H1 (cell line): ENCODE measurements around the gene RNFT2. TPM values are rescaled to one million over a fixed set of nuclear protein-coding genes. Genes with fewer than 3 reads are reported as not detected.

Experiments
- CTCF ChIA-PET: fragments of 300-600 bp; sonication (Branson Sonifier 250); formaldehyde crosslinking; loops from one replicate; lab custom pipeline; 2021; ENCODE audit not compliant: partially characterized antibody; lab: Charles Lee
- POLR2A ChIA-PET: fragments of 300-600 bp; sonication (Branson Sonifier 250); formaldehyde crosslinking; loops from one replicate; lab custom pipeline; 2021; ENCODE audit warnings: inconsistent platforms; ENCODE audit not compliant: partially characterized antibody; lab: Charles Lee
- DNase-seq, 2 experiments: peaks; one replicate each; pipeline versions ENCODE4 v3.0.0 to v3.0.0-alpha.2; 2010 to 2022; ENCODE audit warnings: low spot score in 2 of 2, low read depth in 1 of 2, mixed read lengths in 1 of 2
- FAIRE-seq: peaks from 2 replicates; lab custom pipeline; 2011; peaks lifted over from hg19 to GRCh38; lab: Jason Lieb, UNC
- H2AFZ ChIP-seq: 2 replicates; pipeline ENCODE4 v1.8.1; 2012; ENCODE audit warnings: low read length, inconsistent platforms
- H2AK5ac ChIP-seq: 2 replicates; pipeline ENCODE4 v1.6.1; 2013; ENCODE audit warnings: low read depth, low read length
- H2BK120ac ChIP-seq: replicated peaks from 2 replicates; pipeline ENCODE3; 2013; ENCODE audit warnings: low read depth, low read length, inconsistent platforms
- H2BK12ac ChIP-seq: 2 replicates; pipeline ENCODE4 v1.6.1; 2013; ENCODE audit warnings: low read depth, low read length
- H2BK15ac ChIP-seq: 2 replicates; pipeline ENCODE4 v1.6.1; 2013; ENCODE audit warnings: low read length
- H2BK20ac ChIP-seq: 2 replicates; pipeline ENCODE4 v1.6.1; 2013; ENCODE audit warnings: low read length
- H2BK5ac ChIP-seq: 2 replicates; pipeline ENCODE4 v1.6.1; 2013; ENCODE audit warnings: low read depth, low read length
- H3K14ac ChIP-seq: 2 replicates; pipeline ENCODE4 v1.6.1; 2013; ENCODE audit warnings: inconsistent platforms; ENCODE audit not compliant: insufficient read length
- H3K18ac ChIP-seq: 2 replicates; pipeline ENCODE4 v1.6.1; 2013; ENCODE audit warnings: low read length; ENCODE audit errors: extremely low read depth
- H3K23ac ChIP-seq: 2 replicates; pipeline ENCODE4 v1.6.1; 2013; ENCODE audit warnings: inconsistent platforms; ENCODE audit not compliant: insufficient read length
- H3K23me2 ChIP-seq: 2 replicates; pipeline ENCODE4 v1.6.1; 2013; ENCODE audit warnings: low read depth, low read length
- H3K27ac ChIP-seq: 2 replicates; pipeline ENCODE4 v1.6.1; 2011; ENCODE audit warnings: low read depth, low read length, inconsistent platforms
- H3K27me3 ChIP-seq, 4 experiments: replicated peaks in 1 of 4; 1 replicate in 1 of 4; 2 replicates in 3 of 4; pipeline versions ENCODE4 v1.6.1 to v1.8.1; 2011 to 2013; ENCODE audit warnings: low read length in 3 of 4, mild to moderate bottlenecking in 3 of 4, inconsistent platforms in 2 of 4, mixed read lengths in 2 of 4, moderate library complexity in 1 of 4; ENCODE audit not compliant: control insufficient read depth in 3 of 4, insufficient read depth in 3 of 4; ENCODE audit errors: extremely low read depth in 1 of 4
- H3K36me3 ChIP-seq, 4 experiments: 2 replicates each; pipeline versions ENCODE4 v1.6.1 to v1.8.1; 2011 to 2013; ENCODE audit warnings: mild to moderate bottlenecking in 4 of 4, low read length in 3 of 4, moderate library complexity in 2 of 4, control low read depth in 1 of 4, inconsistent platforms in 1 of 4; ENCODE audit not compliant: insufficient read depth in 4 of 4, control insufficient read depth in 2 of 4
- H3K4ac ChIP-seq: replicated peaks from 2 replicates; pipeline ENCODE3; 2013; ENCODE audit warnings: low read length, low read depth, mixed read lengths, inconsistent platforms; ENCODE audit not compliant: insufficient read length
- H3K4me1 ChIP-seq, 4 experiments: replicated peaks in 1 of 4; 1 replicate in 1 of 4; 2 replicates in 3 of 4; pipeline versions ENCODE4 v1.6.1 to v1.8.1; 2011 to 2013; ENCODE audit warnings: low read length in 3 of 4, inconsistent platforms in 2 of 4, mixed read lengths in 1 of 4; ENCODE audit not compliant: insufficient read depth in 4 of 4, control insufficient read depth in 3 of 4
- H3K4me2 ChIP-seq, 2 experiments: 2 replicates each; pipeline versions ENCODE4 v1.6.1 to v1.8.1; 2011 to 2013; ENCODE audit warnings: low read depth in 2 of 2, low read length in 2 of 2, control low read depth in 1 of 2, inconsistent platforms in 1 of 2, mild to moderate bottlenecking in 1 of 2; ENCODE audit not compliant: insufficient read depth in 1 of 2
- H3K4me3 ChIP-seq, 4 experiments: fragments of 200-600, 300-600 bp in 1 of 4; sonication (generic), shearing (Covaris generic), sonication (Bioruptor Twin) in 1 of 4; 2 replicates each; pipeline versions ENCODE4 v1.5.1 to v1.8.1; 2011 to 2016; ENCODE audit warnings: low read length in 4 of 4, low read depth in 3 of 4, control low read depth in 2 of 4, inconsistent platforms in 2 of 4, mild to moderate bottlenecking in 2 of 4, mixed read lengths in 1 of 4, moderate library complexity in 1 of 4; ENCODE audit not compliant: insufficient read depth in 2 of 4; ENCODE audit errors: extremely low read depth in 1 of 4
- H3K56ac ChIP-seq: replicated peaks from 2 replicates; pipeline ENCODE3; 2013; ENCODE audit warnings: low read depth, mild to moderate bottlenecking, mixed read lengths, low read length, inconsistent platforms; ENCODE audit not compliant: insufficient read length
- H3K79me1 ChIP-seq: 2 replicates; pipeline ENCODE4 v1.6.1; 2013; ENCODE audit warnings: low read depth, low read length, control low read depth
- H3K79me2 ChIP-seq, 2 experiments: 2 replicates each; pipeline versions ENCODE4 v1.6.1 to v1.8.1; 2012 to 2013; ENCODE audit warnings: low read length in 2 of 2, mild to moderate bottlenecking in 2 of 2, inconsistent platforms in 1 of 2; ENCODE audit not compliant: insufficient read depth in 2 of 2, control insufficient read depth in 1 of 2
- H3K9ac ChIP-seq, 4 experiments: replicated peaks in 1 of 4; 1 replicate in 1 of 4; 2 replicates in 3 of 4; pipeline versions ENCODE4 v1.6.1 to v1.8.1; 2011 to 2013; ENCODE audit warnings: low read depth in 3 of 4, low read length in 3 of 4, control low read depth in 2 of 4, mild to moderate bottlenecking in 2 of 4, moderate library complexity in 2 of 4, inconsistent platforms in 1 of 4; ENCODE audit errors: extremely low read depth in 1 of 4
- H3K9me3 ChIP-seq, 2 experiments: 2 replicates each; pipeline versions ENCODE4 v1.6.1 to v1.8.1; 2012 to 2013; ENCODE audit warnings: mild to moderate bottlenecking in 2 of 2, moderate library complexity in 2 of 2, control low read depth in 1 of 2, inconsistent platforms in 1 of 2, low read depth in 1 of 2, low read length in 1 of 2, mixed read lengths in 1 of 2; ENCODE audit not compliant: insufficient read depth in 2 of 2
- H4K20me1 ChIP-seq, 2 experiments: replicated peaks in 1 of 2; 2 replicates each; pipeline versions ENCODE3 to v1.8.1; 2011 to 2013; ENCODE audit warnings: inconsistent platforms in 2 of 2, low read length in 2 of 2, mild to moderate bottlenecking in 1 of 2; ENCODE audit not compliant: insufficient read depth in 2 of 2, control insufficient read depth in 1 of 2
- H4K5ac ChIP-seq: 2 replicates; pipeline ENCODE4 v1.6.1; 2013; ENCODE audit warnings: low read length, low read depth, mixed read lengths, inconsistent platforms; ENCODE audit not compliant: insufficient read length
- H4K8ac ChIP-seq: 2 replicates; pipeline ENCODE4 v1.8.0; 2013; ENCODE audit warnings: mild to moderate bottlenecking, moderate library complexity, low read length, inconsistent platforms; ENCODE audit not compliant: insufficient read depth; ENCODE audit errors: extremely low read depth
- H4K91ac ChIP-seq: replicated peaks from 2 replicates; pipeline ENCODE3; 2013; ENCODE audit warnings: low read length, mixed read lengths, inconsistent platforms; ENCODE audit not compliant: insufficient read length
- CBX5 ChIP-seq: fragments of 300-800, 300-1000 bp; sonication (generic); IDR thresholded peaks from 2 replicates; pipeline ENCODE4 v1.7.1; 2016; ENCODE audit warnings: antibody characterized with exemption, low read length, low read depth
- EP300 ChIP-seq, 2 experiments: IDR thresholded peaks; 1 replicate in 1 of 2; 2 replicates in 1 of 2; pipeline ENCODE4 v1.6.1; 2011 to 2012; ENCODE audit warnings: low read depth in 2 of 2, low read length in 2 of 2, mild to moderate bottlenecking in 2 of 2, borderline replicate concordance in 1 of 2, inconsistent platforms in 1 of 2, moderate library complexity in 1 of 2
- KDM4A ChIP-seq: IDR thresholded peaks from one replicate; pipeline ENCODE4 v1.7.1; 2012; ENCODE audit warnings: low read depth, mild to moderate bottlenecking, moderate library complexity, low read length, inconsistent platforms; ENCODE audit not compliant: severe bottlenecking
- PHF8 ChIP-seq: fragments of 200-600 bp; sonication (generic); conservative IDR thresholded peaks from 2 replicates; pipeline ENCODE4 v1.7.1; 2012; ENCODE audit warnings: low read depth, mild to moderate bottlenecking, inconsistent platforms, low read length, moderate library complexity
- POLR2AphosphoS5 ChIP-seq: IDR thresholded peaks from 2 replicates; pipeline ENCODE4 v1.6.1; 2011; ENCODE audit warnings: low read depth, low read length
- SIN3A ChIP-seq, 2 experiments: IDR thresholded peaks in 1 of 2; conservative IDR thresholded peaks in 1 of 2; 2 replicates each; pipeline ENCODE4 v1.6.1; 2011 to 2012; ENCODE audit warnings: low read length in 2 of 2, improper control_type of control experiment in 1 of 2, low read depth in 1 of 2, mild to moderate bottlenecking in 1 of 2
- SRF ChIP-seq: IDR thresholded peaks from 2 replicates; pipeline ENCODE4 v1.6.1; 2011; ENCODE audit warnings: mild to moderate bottlenecking, low read depth, low read length, moderate library complexity
- TAF1 ChIP-seq: IDR thresholded peaks from 2 replicates; pipeline ENCODE4 v1.6.1; 2011; ENCODE audit warnings: mild to moderate bottlenecking, low read depth, low read length
- TAF7 ChIP-seq: optimal IDR thresholded peaks from 2 replicates; pipeline ENCODE3; 2011; ENCODE audit warnings: low read depth, mild to moderate bottlenecking, inconsistent platforms, low read length, moderate library complexity, borderline replicate concordance
- TBP ChIP-seq: IDR thresholded peaks from 2 replicates; pipeline ENCODE4 v1.6.1; 2011; ENCODE audit warnings: low read depth, low read length, improper control_type of control experiment
- YY1 ChIP-seq: IDR thresholded peaks from 2 replicates; pipeline ENCODE4 v1.6.1; 2011; ENCODE audit warnings: low read depth, mild to moderate bottlenecking, low read length
- WGBS, 2 experiments: shearing (Covaris generic) in 1 of 2; methylation state at CpG; one replicate each; pipeline versions ENCODE4 v1.1.6 to v1.1.7; 2013 to 2015; ENCODE audit warnings: low lambda C conversion rate in 2 of 2, mixed read lengths in 2 of 2, inconsistent platforms in 1 of 2, low coverage in 1 of 2, missing lambda C conversion rate in 1 of 2; ENCODE audit not compliant: insufficient replicate concordance in 2 of 2, insufficient coverage in 1 of 2, insufficient read length in 1 of 2; ENCODE audit errors: extremely low coverage in 1 of 2, missing lambda C conversion rate in 1 of 2; 5-methylcytosine and 5-hydroxymethylcytosine counted together
- polyA plus RNA-seq, 7 experiments: library from polyadenylated mRNA; depleted of rRNA in 3 of 7; stranded (reverse) in 5 of 7; unstranded in 2 of 7; fragments of >200 nt in 5 of 7; fragments of 200-250 nt in 2 of 7; gene quantifications; 1 replicate in 5 of 7; 2 replicates in 1 of 7; 4 replicates in 1 of 7; pipeline versions ENCODE4 v1.2.1 to v1.2.3, GENCODE V29; 2011 to 2013; ENCODE audit warnings: missing spikeins in 2 of 7, mixed read lengths in 2 of 7
- total RNA-seq: library from RNA; stranded (reverse); fragmentation: NEBNext Ultra II Directional; extraction: Animal tissue kit (Norgen Biotek cat#: 25700); gene quantifications from 2 replicates; pipeline ENCODE4 v1.2.1, GENCODE V29; 2021

RNFT2 gene
- total and polyA plus RNA-seq, 2 of the 8 experiments (the other 6 are each of a cell fraction or from before 2014, with no cell fraction given): 14.2 to 33.1 TPM

GRCh38 chr12:116794725-116795124 lies 56.6 kb downstream of the RNFT2 start:
- no peak overlapping the region for H2AK5ac ChIP-seq
- POLR2A ChIA-PET: interaction anchor here (1.3 kb wide), 1 partner anchor 17 kb away, joined by 3 read pairs; no protein-coding TSS in a partner anchor
- H3K56ac ChIP-seq: no peak overlapping the region
- DNase-seq (no peak), FAIRE-seq (no peak)
- no peak overlapping the region for H4K91ac ChIP-seq
- peaks cover 2% of the 10 kb centered on the region in 2 experiments for H4K20me1 ChIP-seq
- no peak overlapping the region for H3K4me2 ChIP-seq
- no peaks in the 10 kb centered on the region for H3K79me1 ChIP-seq
- H3K79me2 ChIP-seq: no peaks in the 10 kb centered on the region
- TF ChIP-seq SIN3A (conservative IDR thresholded peaks at IDR 0.05 in 1 of 2, IDR thresholded peaks at IDR 0.05 in 1 of 2; ENCODE audit: low read depth in 1 of 2, low read length in 2 of 2): no peak
- no peak for TF ChIP-seq TAF7
- TF ChIP-seq SRF: no peak
- TF ChIP-seq KDM4A: no peak
- no peak for TF ChIP-seq PHF8
- TF ChIP-seq TBP: no peak
- no peak for TF ChIP-seq YY1
- TF ChIP-seq POLR2AphosphoS5: no peak
- no peak for TF ChIP-seq TAF1
- TF ChIP-seq CBX5: no peak
- TF ChIP-seq EP300 (IDR thresholded peaks at IDR 0.05; ENCODE audit: borderline replicate concordance in 1 of 2, low read depth in 2 of 2, low read length in 2 of 2): no peak
- H3K27me3 ChIP-seq: no peaks in the 10 kb centered on the region
- H3K4me3 ChIP-seq: no peak overlapping the region
- no peak overlapping the region for H3K4ac ChIP-seq
- no peak overlapping the region for H3K9ac ChIP-seq
- peaks cover 0 to 10% (median 4%) of the 10 kb centered on the region in 4 experiments; a peak in 4 of 8 replicates for H3K36me3 ChIP-seq
- H4K8ac ChIP-seq: no peak overlapping the region
- CTCF ChIA-PET: interaction anchor here (1.1 kb wide), 1 partner anchor 22 kb away, joined by 3 read pairs; no protein-coding TSS in a partner anchor
- WGBS, 2 experiments: 96% methylated on average over 4 of the region's 4 CpGs; no CpG with 5 or more reads in 1 of the 2 experiments
- H3K23ac ChIP-seq: no peak overlapping the region
- H2AFZ ChIP-seq: no peak overlapping the region
- H2BK20ac ChIP-seq: no peak overlapping the region
- H3K4me1 ChIP-seq: no peaks in the 10 kb centered on the region
- 0 out of 4 replicates have a peak, but pooled peaks cover 0 to 3% of the 10 kb centered on the region in 2 experiments for H3K9me3 ChIP-seq
- no peak overlapping the region for H2BK120ac ChIP-seq
- H2BK5ac ChIP-seq: no peak overlapping the region
- H2BK15ac ChIP-seq: no peak overlapping the region
- no peak overlapping the region for H2BK12ac ChIP-seq
- H3K23me2 ChIP-seq: peaks cover 2% of the 10 kb centered on the region; the same call in 1 of the 2 replicates
- H3K27ac ChIP-seq: no peak overlapping the region
- H4K5ac ChIP-seq: no peak overlapping the region
- H3K18ac ChIP-seq: no peak overlapping the region
- no peak overlapping the region for H3K14ac ChIP-seq
